ENCODE data around the gene SCARF2.

SCARF2 gene

GRCh38 chr22:20438678-20439492, 1.3 kb upstream of the SCARF2 start:
- DNase-seq: no peak

- DNase-seq: no peak
Measured at GRCh38 chr22:20438427-20438677, 727 bp upstream of the SCARF2 start.

- peak in 1 of 2 experiments; percentile 35 for DNase-seq
Measured at GRCh38 chr22:20436768-20437612, 635 bp downstream of the SCARF2 start.

- DNase-seq: peak in 1 of 2 experiments; percentile 45
Measured at GRCh38 chr22:20436307-20436767, 1.3 kb downstream of the SCARF2 start.

GRCh38 chr22:20435436-20436306, 2.0 kb downstream of the SCARF2 start:
- DNase-seq: no peak

- no peak for DNase-seq
Measured at GRCh38 chr22:20434773-20435172, 2.9 kb downstream of the SCARF2 start.

- DNase-seq: no peak
Measured at GRCh38 chr22:20434264-20434751, 3.3 kb downstream of the SCARF2 start.

GRCh38 chr22:20433686-20434241, 3.9 kb downstream of the SCARF2 start:
- no peak for DNase-seq

- DNase-seq: no peak
Measured at GRCh38 chr22:20433191-20433590, 4.4 kb downstream of the SCARF2 start.

- no peak for DNase-seq
Measured at GRCh38 chr22:20432244-20432686, 5.4 kb downstream of the SCARF2 start.

- no peak for DNase-seq
Measured at GRCh38 chr22:20431511-20432192, 6.0 kb downstream of the SCARF2 start.

- DNase-seq: no peak
Measured at GRCh38 chr22:20430720-20431510, 6.7 kb downstream of the SCARF2 start.

GRCh38 chr22:20430101-20430719, 7.4 kb downstream of the SCARF2 start:
- DNase-seq: no peak

- no peak for DNase-seq
Measured at GRCh38 chr22:20429254-20430100, 8.1 kb downstream of the SCARF2 start.

GRCh38 chr22:20428496-20429253, 8.9 kb downstream of the SCARF2 start:
- DNase-seq: no peak

- DNase-seq: no peak
Measured at GRCh38 chr22:20427945-20428417, 9.6 kb downstream of the SCARF2 start.

GRCh38 chr22:20427104-20427944, 10.3 kb downstream of the SCARF2 start:
- no peak for DNase-seq

- no peak for DNase-seq
Measured at GRCh38 chr22:20426259-20426615, 11.4 kb downstream of the SCARF2 start.

Measured in NCI-H524 (cell line).